Measurements from ENCODE around the gene CCDC24.

- TF ChIP-seq CTCF (IDR thresholded peaks at IDR 0.05) (no peak), POLR2A (IDR thresholded peaks at IDR 0.05) (no peak), EP300 (IDR thresholded peaks at IDR 0.05) (no peak), POLR2AphosphoS5 (IDR thresholded peaks at IDR 0.05) (no peak)
These were observed 17.4 kb upstream of the CCDC24 start for GRCh38 chr1:43973981-43974442.

All from suprapubic skin (tissue), 4 donors.